ENCODE data around the gene PROKR2.

GRCh38 chr20:5342021-5342420 is 25.3 kb upstream of the PROKR2 start:
- TF ChIP-seq, protein P1, sequence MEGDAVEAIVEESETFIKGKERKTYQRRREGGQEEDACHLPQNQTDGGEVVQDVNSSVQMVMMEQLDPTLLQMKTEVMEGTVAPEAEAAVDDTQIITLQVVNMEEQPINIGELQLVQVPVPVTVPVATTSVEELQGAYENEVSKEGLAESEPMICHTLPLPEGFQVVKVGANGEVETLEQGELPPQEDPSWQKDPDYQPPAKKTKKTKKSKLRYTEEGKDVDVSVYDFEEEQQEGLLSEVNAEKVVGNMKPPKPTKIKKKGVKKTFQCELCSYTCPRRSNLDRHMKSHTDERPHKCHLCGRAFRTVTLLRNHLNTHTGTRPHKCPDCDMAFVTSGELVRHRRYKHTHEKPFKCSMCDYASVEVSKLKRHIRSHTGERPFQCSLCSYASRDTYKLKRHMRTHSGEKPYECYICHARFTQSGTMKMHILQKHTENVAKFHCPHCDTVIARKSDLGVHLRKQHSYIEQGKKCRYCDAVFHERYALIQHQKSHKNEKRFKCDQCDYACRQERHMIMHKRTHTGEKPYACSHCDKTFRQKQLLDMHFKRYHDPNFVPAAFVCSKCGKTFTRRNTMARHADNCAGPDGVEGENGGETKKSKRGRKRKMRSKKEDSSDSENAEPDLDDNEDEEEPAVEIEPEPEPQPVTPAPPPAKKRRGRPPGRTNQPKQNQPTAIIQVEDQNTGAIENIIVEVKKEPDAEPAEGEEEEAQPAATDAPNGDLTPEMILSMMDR (IDR thresholded peaks at IDR 0.05 in 2 of 3, conservative IDR thresholded peaks at IDR 0.05 in 1 of 3; ENCODE audit: insufficient read depth in 2 of 3, low read depth in 1 of 3, low read length in 3 of 3) = no peak
- TF ChIP-seq GATA2 (CRISPR knock-in tag; IDR thresholded peaks at IDR 0.05) (no peak), IFI16 (CRISPR knock-in tag; IDR thresholded peaks at IDR 0.05) (no peak), EP300 (IDR thresholded peaks at IDR 0.05; ENCODE audit: low read length) (no peak), MLX (CRISPR knock-in tag; conservative IDR thresholded peaks at IDR 0.05) (no peak), POLR2A (conservative IDR thresholded peaks at IDR 0.05) (no peak), NCOR1 (IDR thresholded peaks at IDR 0.05) (no peak), MECOM (CRISPR knock-in tag; IDR thresholded peaks at IDR 0.05) (no peak), PCBP1 (IDR thresholded peaks at IDR 0.05; ENCODE audit: low read depth, low read length, poor library complexity, severe bottlenecking) (no peak)
- TF ChIP-seq, protein P2, sequence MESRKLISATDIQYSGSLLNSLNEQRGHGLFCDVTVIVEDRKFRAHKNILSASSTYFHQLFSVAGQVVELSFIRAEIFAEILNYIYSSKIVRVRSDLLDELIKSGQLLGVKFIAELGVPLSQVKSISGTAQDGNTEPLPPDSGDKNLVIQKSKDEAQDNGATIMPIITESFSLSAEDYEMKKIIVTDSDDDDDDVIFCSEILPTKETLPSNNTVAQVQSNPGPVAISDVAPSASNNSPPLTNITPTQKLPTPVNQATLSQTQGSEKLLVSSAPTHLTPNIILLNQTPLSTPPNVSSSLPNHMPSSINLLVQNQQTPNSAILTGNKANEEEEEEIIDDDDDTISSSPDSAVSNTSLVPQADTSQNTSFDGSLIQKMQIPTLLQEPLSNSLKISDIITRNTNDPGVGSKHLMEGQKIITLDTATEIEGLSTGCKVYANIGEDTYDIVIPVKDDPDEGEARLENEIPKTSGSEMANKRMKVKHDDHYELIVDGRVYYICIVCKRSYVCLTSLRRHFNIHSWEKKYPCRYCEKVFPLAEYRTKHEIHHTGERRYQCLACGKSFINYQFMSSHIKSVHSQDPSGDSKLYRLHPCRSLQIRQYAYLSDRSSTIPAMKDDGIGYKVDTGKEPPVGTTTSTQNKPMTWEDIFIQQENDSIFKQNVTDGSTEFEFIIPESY (CRISPR knock-in tag; IDR thresholded peaks at IDR 0.05) = no peak
